ENCODE data around the gene SASS6. TPM values are rescaled to one million over a fixed set of nuclear protein-coding genes. Genes with fewer than 3 reads are reported as not detected.

Gene SASS6
- total and polyA plus RNA-seq, 9 of the 15 experiments (the other 6 are each of a cell fraction or from before 2014, with no cell fraction given) = 11.6 to 34.1 (median 18.0) TPM

DNA sequence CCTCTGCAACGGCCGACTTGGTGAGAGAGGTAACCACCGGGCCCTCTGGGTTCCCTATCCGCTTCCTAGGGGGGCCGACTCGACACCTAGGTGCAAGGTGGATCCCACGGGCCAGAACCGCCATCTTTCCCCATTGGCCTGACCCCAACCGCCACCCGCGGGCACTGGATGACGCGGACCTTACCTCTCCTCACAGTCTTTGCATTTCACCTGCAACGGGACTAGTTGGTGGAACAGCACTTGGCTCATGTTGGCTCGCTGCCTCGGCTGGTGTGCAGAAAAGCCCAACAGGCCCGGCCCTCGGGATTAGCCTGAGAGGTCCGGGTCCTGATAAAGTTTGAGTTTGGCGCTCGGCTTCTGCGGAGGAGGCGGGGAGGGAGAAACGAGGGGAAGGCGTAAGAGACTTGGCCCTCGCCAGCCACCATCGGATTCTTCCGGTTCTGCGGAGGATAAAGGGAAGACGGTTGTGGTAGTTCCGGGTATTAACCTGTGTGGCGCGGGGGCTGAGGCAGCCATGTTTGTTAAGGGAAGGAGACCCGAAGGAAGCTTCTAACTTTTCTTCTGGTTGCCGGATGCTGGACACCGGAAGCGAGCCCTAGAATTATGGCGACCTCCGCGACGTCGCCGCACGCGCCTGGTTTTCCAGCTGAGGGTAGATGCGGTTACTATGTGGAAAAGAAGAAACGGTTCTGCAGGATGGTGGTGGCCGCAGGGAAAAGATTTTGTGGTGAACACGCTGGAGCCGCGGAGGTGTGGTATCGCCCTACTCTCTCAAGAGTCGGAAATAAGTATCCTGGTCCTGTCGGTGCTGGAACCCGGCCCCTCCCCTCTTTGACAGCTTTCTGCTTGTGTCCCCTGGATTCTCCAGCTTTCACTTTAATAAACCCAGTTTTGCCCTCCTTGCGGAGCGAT is at the start of gene SASS6, which contains the start of gene TRMT13 (continued):
- TF ChIP-seq IFI16 (CRISPR knock-in tag; IDR thresholded peaks at IDR 0.05) = no peak
- no peak for TF ChIP-seq ZFP36 (IDR thresholded peaks at IDR 0.05; ENCODE audit: low read depth, low read length, partially characterized antibody)
- TF ChIP-seq ZNF311 (CRISPR knock-in tag; IDR thresholded peaks at IDR 0.05) = no peak
- no peak for TF ChIP-seq FUS (optimal IDR thresholded peaks at IDR 0.05; ENCODE audit: low read depth, low read length)
- TF ChIP-seq ZNF655 (CRISPR knock-in tag; IDR thresholded peaks at IDR 0.05) = no peak
- TF ChIP-seq ZKSCAN8 (CRISPR knock-in tag; IDR thresholded peaks at IDR 0.05) = no peak
- peak; percentile 73 for TF ChIP-seq TAF9B (IDR thresholded peaks at IDR 0.05; ENCODE audit: partially characterized antibody)
- peak; percentile 94 for TF ChIP-seq KLF16 (IDR thresholded peaks at IDR 0.05)
- TF ChIP-seq DPF2 (IDR thresholded peaks at IDR 0.05) = peak; percentile 56; the same call in 1 of the 2 replicates
- TF ChIP-seq PCBP2 (IDR thresholded peaks at IDR 0.05; ENCODE audit: low read depth, low read length, poor library complexity, severe bottlenecking) = no peak
- peak; percentile 95 for TF ChIP-seq EGR1 (conservative IDR thresholded peaks at IDR 0.05)
- TF ChIP-seq FOXK2 (conservative IDR thresholded peaks at IDR 0.05 in 1 of 2, IDR thresholded peaks at IDR 0.05 in 1 of 2; ENCODE audit: low read depth in 2 of 2) = peak; percentile 75 to 81
- no peak for TF ChIP-seq ATF2 (CRISPR knock-in tag; IDR thresholded peaks at IDR 0.05)
- no peak for TF ChIP-seq HOMEZ (CRISPR knock-in tag; IDR thresholded peaks at IDR 0.05)
- TF ChIP-seq FIP1L1 (IDR thresholded peaks at IDR 0.05; ENCODE audit: low read depth, low read length, poor library complexity, severe bottlenecking) = no peak
- TF ChIP-seq, protein P1, sequence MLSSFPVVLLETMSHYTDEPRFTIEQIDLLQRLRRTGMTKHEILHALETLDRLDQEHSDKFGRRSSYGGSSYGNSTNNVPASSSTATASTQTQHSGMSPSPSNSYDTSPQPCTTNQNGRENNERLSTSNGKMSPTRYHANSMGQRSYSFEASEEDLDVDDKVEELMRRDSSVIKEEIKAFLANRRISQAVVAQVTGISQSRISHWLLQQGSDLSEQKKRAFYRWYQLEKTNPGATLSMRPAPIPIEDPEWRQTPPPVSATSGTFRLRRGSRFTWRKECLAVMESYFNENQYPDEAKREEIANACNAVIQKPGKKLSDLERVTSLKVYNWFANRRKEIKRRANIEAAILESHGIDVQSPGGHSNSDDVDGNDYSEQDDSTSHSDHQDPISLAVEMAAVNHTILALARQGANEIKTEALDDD (IDR thresholded peaks at IDR 0.05) = no peak
- TF ChIP-seq ZNF224 (CRISPR knock-in tag; IDR thresholded peaks at IDR 0.05) = no peak
- TF ChIP-seq POLR3A (IDR thresholded peaks at IDR 0.05; ENCODE audit: borderline replicate concordance, extremely low read depth, insufficient read depth, insufficient read length) = no peak
- no peak for TF ChIP-seq ILK (tag; IDR thresholded peaks at IDR 0.05; ENCODE audit: borderline replicate concordance, low read depth)
- TF ChIP-seq, protein P2, sequence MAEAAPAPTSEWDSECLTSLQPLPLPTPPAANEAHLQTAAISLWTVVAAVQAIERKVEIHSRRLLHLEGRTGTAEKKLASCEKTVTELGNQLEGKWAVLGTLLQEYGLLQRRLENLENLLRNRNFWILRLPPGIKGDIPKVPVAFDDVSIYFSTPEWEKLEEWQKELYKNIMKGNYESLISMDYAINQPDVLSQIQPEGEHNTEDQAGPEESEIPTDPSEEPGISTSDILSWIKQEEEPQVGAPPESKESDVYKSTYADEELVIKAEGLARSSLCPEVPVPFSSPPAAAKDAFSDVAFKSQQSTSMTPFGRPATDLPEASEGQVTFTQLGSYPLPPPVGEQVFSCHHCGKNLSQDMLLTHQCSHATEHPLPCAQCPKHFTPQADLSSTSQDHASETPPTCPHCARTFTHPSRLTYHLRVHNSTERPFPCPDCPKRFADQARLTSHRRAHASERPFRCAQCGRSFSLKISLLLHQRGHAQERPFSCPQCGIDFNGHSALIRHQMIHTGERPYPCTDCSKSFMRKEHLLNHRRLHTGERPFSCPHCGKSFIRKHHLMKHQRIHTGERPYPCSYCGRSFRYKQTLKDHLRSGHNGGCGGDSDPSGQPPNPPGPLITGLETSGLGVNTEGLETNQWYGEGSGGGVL (CRISPR knock-in tag; IDR thresholded peaks at IDR 0.05) = no peak

Data from K562 (cell line).